T-helper 1 cell treated with Interleukin-12 subunit alpha and Interleukin-12 subunit beta and Interleukin-4 antibody, amounts not matched to agents 30 μg/mL and 1 μg/mL, for 36 hours (primary cell): ENCODE measurements around the gene HYDIN.

Experiments
- H3K27ac Mint-ChIP-seq: one replicate; pipeline ENCODE4 v1.8.0; 2021; ENCODE audit warnings: mild to moderate bottlenecking, mixed read lengths
- H3K27me3 Mint-ChIP-seq: one replicate; pipeline ENCODE4 v1.8.0; 2021; ENCODE audit warnings: low read depth, mixed read lengths
- H3K36me3 Mint-ChIP-seq: one replicate; pipeline ENCODE4 v1.8.0; 2021; ENCODE audit warnings: low read depth, mixed read lengths
- H3K4me1 Mint-ChIP-seq: one replicate; pipeline ENCODE4 v1.8.0; 2021; ENCODE audit warnings: low read depth, mixed read lengths
- H3K4me3 Mint-ChIP-seq: one replicate; pipeline ENCODE4 v1.8.0; 2021; ENCODE audit warnings: mild to moderate bottlenecking, moderate library complexity, mixed read lengths
- H3K9me3 Mint-ChIP-seq: one replicate; pipeline ENCODE4 v1.8.0; 2021; ENCODE audit warnings: mixed read lengths

HYDIN gene

GRCh38 chr16:71230122-71230845, at the start of gene HYDIN:
HYDIN (minus strand) TSS chr16:71230722; CDS start chr16:71186895, 43,827 bp downstream.
- H3K9me3 Mint-ChIP-seq: peaks cover 28% of the 10 kb centered on the region

GRCh38 chr16:71276589-71277334, 46.2 kb upstream of the HYDIN start:
- Mint-ChIP-seq H3K27ac (no peak overlapping the region), H3K4me3 (no peak overlapping the region), H3K27me3 (peaks cover under 1% of the 10 kb centered on the region), H3K36me3 (peaks cover 6% of the 10 kb centered on the region), H3K9me3 (peaks cover 10% of the 10 kb centered on the region), H3K4me1 (no peaks in the 10 kb centered on the region)

More at GRCh38 chr16:71230122-71230845, at the start of gene HYDIN:
- Mint-ChIP-seq H3K27me3 (peaks cover 22% of the 10 kb centered on the region), H3K27ac (no peak within 1 kb of the TSS), H3K4me3 (no peak within 1 kb of the TSS), H3K36me3 (no peaks in the 10 kb centered on the region), H3K4me1 (no peaks in the 10 kb centered on the region)

- no peak overlapping the region for H3K4me3 Mint-ChIP-seq
- no peaks in the 10 kb centered on the region for H3K4me1 Mint-ChIP-seq
- no peak overlapping the region for H3K27ac Mint-ChIP-seq
- peaks cover 10% of the 10 kb centered on the region for H3K9me3 Mint-ChIP-seq
- H3K36me3 Mint-ChIP-seq: peaks cover 4% of the 10 kb centered on the region
- peaks cover 18% of the 10 kb centered on the region for H3K27me3 Mint-ChIP-seq
These were observed 42.9 kb upstream of the HYDIN start for GRCh38 chr16:71273384-71273783.

GRCh38 chr16:71264299-71264698, 33.8 kb upstream of the HYDIN start:
- no peaks in the 10 kb centered on the region for H3K9me3 Mint-ChIP-seq
- no peaks in the 10 kb centered on the region for H3K36me3 Mint-ChIP-seq
- H3K27ac Mint-ChIP-seq: no peak overlapping the region
- H3K27me3 Mint-ChIP-seq: peaks cover 20% of the 10 kb centered on the region
- no peak overlapping the region for H3K4me3 Mint-ChIP-seq
- no peaks in the 10 kb centered on the region for H3K4me1 Mint-ChIP-seq

GRCh38 chr16:71263582-71263981, 33.1 kb upstream of the HYDIN start:
- Mint-ChIP-seq H3K9me3 (no peaks in the 10 kb centered on the region), H3K4me3 (no peak overlapping the region), H3K36me3 (no peaks in the 10 kb centered on the region), H3K4me1 (peaks cover 3% of the 10 kb centered on the region), H3K27ac (no peak overlapping the region), H3K27me3 (peaks cover 20% of the 10 kb centered on the region)

- H3K4me3 Mint-ChIP-seq: no peak overlapping the region
- H3K27me3 Mint-ChIP-seq: peaks cover 21% of the 10 kb centered on the region
- H3K9me3 Mint-ChIP-seq: no peaks in the 10 kb centered on the region
- H3K36me3 Mint-ChIP-seq: no peaks in the 10 kb centered on the region
- H3K27ac Mint-ChIP-seq: no peak overlapping the region
- H3K4me1 Mint-ChIP-seq: peaks cover 3% of the 10 kb centered on the region
These were observed 31.9 kb upstream of the HYDIN start for GRCh38 chr16:71262391-71262790.

- Mint-ChIP-seq H3K36me3 (no peaks in the 10 kb centered on the region), H3K9me3 (no peaks in the 10 kb centered on the region), H3K27me3 (peaks cover 30% of the 10 kb centered on the region), H3K27ac (no peak overlapping the region), H3K4me3 (no peak overlapping the region), H3K4me1 (peaks cover 3% of the 10 kb centered on the region)
These were observed 30.5 kb upstream of the HYDIN start for GRCh38 chr16:71260995-71261394.

GRCh38 chr16:71259086-71259485, 28.6 kb upstream of the HYDIN start:
- H3K27me3 Mint-ChIP-seq: peaks cover 30% of the 10 kb centered on the region
- H3K9me3 Mint-ChIP-seq: no peaks in the 10 kb centered on the region
- peaks cover 3% of the 10 kb centered on the region for H3K4me1 Mint-ChIP-seq
- H3K4me3 Mint-ChIP-seq: no peak overlapping the region
- H3K27ac Mint-ChIP-seq: no peak overlapping the region
- no peaks in the 10 kb centered on the region for H3K36me3 Mint-ChIP-seq

- H3K27me3 Mint-ChIP-seq: peaks cover 30% of the 10 kb centered on the region
- H3K36me3 Mint-ChIP-seq: no peaks in the 10 kb centered on the region
- H3K27ac Mint-ChIP-seq: no peak overlapping the region
- H3K4me1 Mint-ChIP-seq: peaks cover 3% of the 10 kb centered on the region
- no peak overlapping the region for H3K4me3 Mint-ChIP-seq
- H3K9me3 Mint-ChIP-seq: no peaks in the 10 kb centered on the region
These were observed 27.9 kb upstream of the HYDIN start for GRCh38 chr16:71258372-71258771.

GRCh38 chr16:71257768-71258167, 27.2 kb upstream of the HYDIN start:
- H3K4me1 Mint-ChIP-seq: peaks cover 3% of the 10 kb centered on the region
- peaks cover 27% of the 10 kb centered on the region for H3K27me3 Mint-ChIP-seq

GRCh38 chr16:71255721-71256120, 25.2 kb upstream of the HYDIN start:
- Mint-ChIP-seq H3K4me3 (no peak overlapping the region), H3K27ac (no peak overlapping the region), H3K9me3 (no peaks in the 10 kb centered on the region), H3K36me3 (no peaks in the 10 kb centered on the region), H3K27me3 (peaks cover 26% of the 10 kb centered on the region), H3K4me1 (peaks cover 3% of the 10 kb centered on the region)

More at GRCh38 chr16:71257768-71258167, 27.2 kb upstream of the HYDIN start:
- H3K27ac Mint-ChIP-seq: no peak overlapping the region
- H3K36me3 Mint-ChIP-seq: no peaks in the 10 kb centered on the region
- no peak overlapping the region for H3K4me3 Mint-ChIP-seq
- H3K9me3 Mint-ChIP-seq: no peaks in the 10 kb centered on the region

GRCh38 chr16:71254832-71255525, 24.5 kb upstream of the HYDIN start:
- Mint-ChIP-seq H3K4me3 (no peak overlapping the region), H3K4me1 (peaks cover 3% of the 10 kb centered on the region), H3K9me3 (no peaks in the 10 kb centered on the region), H3K36me3 (no peaks in the 10 kb centered on the region), H3K27ac (no peak overlapping the region), H3K27me3 (peaks cover 20% of the 10 kb centered on the region)

- Mint-ChIP-seq H3K36me3 (no peaks in the 10 kb centered on the region), H3K27me3 (no peaks in the 10 kb centered on the region), H3K4me3 (no peak overlapping the region), H3K9me3 (no peaks in the 10 kb centered on the region), H3K4me1 (no peaks in the 10 kb centered on the region), H3K27ac (no peak overlapping the region)
These were observed 20.1 kb upstream of the HYDIN start for GRCh38 chr16:71250461-71251235.

- H3K4me3 Mint-ChIP-seq: no peak overlapping the region
- H3K4me1 Mint-ChIP-seq: no peaks in the 10 kb centered on the region
- H3K9me3 Mint-ChIP-seq: no peaks in the 10 kb centered on the region
These were observed 18.9 kb upstream of the HYDIN start for GRCh38 chr16:71249399-71249798.

More at GRCh38 chr16:71249399-71249798, 18.9 kb upstream of the HYDIN start:
- no peaks in the 10 kb centered on the region for H3K36me3 Mint-ChIP-seq
- no peak overlapping the region for H3K27ac Mint-ChIP-seq
- no peaks in the 10 kb centered on the region for H3K27me3 Mint-ChIP-seq
